Caco-2 (cell line): ENCODE data around the gene EDARADD. TPM values are rescaled to one million over a fixed set of nuclear protein-coding genes. Genes with fewer than 3 reads are reported as not detected.

ENCODE experiments used
- BruUV-seq: library from RNA; stranded (reverse); fragments of 400-500 nt; replicated peaks from 2 replicates; lab custom pipeline; 2021; lab: Mats Ljungman, UMichigan
- CTCF ChIA-PET: fragments of 300-600 bp; sonication (Branson Sonifier 250); formaldehyde crosslinking; loops from one replicate; lab custom pipeline; 2022; ENCODE audit warnings: antibody characterized with exemption; lab: Charles Lee
- POLR2A ChIA-PET: fragments of 300-600 bp; sonication (Branson Sonifier 250); formaldehyde crosslinking; loops from one replicate; lab custom pipeline; 2022; ENCODE audit warnings: antibody characterized with exemption; lab: Charles Lee
- DNase-seq, 2 experiments: peaks; one replicate each; pipeline versions ENCODE4 v3.0.0 to v3.0.0-alpha.2; 2020 to 2022
- H3K27me3 ChIP-seq: replicated peaks from 2 replicates; pipeline ENCODE4 v1.6.0; 2011; ENCODE audit warnings: low read length; ENCODE audit not compliant: control insufficient read depth, insufficient read depth
- H3K36me3 ChIP-seq: 2 replicates; pipeline ENCODE4 v1.5.1; 2011; ENCODE audit warnings: low read length; ENCODE audit not compliant: control insufficient read depth, insufficient read depth
- H3K4me1 ChIP-seq: fragments of 250-450 bp; sonication (Bioruptor Pico); 2 replicates; pipeline ENCODE4 v1.5.1; 2020; ENCODE audit warnings: mild to moderate bottlenecking
- H3K4me3 ChIP-seq: 2 replicates; pipeline ENCODE4 v1.5.1; 2011; ENCODE audit warnings: low read depth, mild to moderate bottlenecking, control low read depth, low read length
- H3K9me3 ChIP-seq: fragments of 250-450 bp; sonication (Bioruptor Pico); 2 replicates; pipeline ENCODE4 v1.5.1; 2020; ENCODE audit warnings: mild to moderate bottlenecking, moderate library complexity
- H3K27ac Mint-ChIP-seq: one replicate; pipeline ENCODE4 v1.8.0; 2022; ENCODE audit warnings: mixed read lengths; ENCODE audit not compliant: unreplicated experiment
- H3K27me3 Mint-ChIP-seq: one replicate; pipeline ENCODE4 v1.8.0; 2022; ENCODE audit warnings: mixed read lengths; ENCODE audit not compliant: insufficient read depth, unreplicated experiment
- H3K36me3 Mint-ChIP-seq: one replicate; pipeline ENCODE4 v1.8.0; 2022; ENCODE audit warnings: mild to moderate bottlenecking, mixed read lengths; ENCODE audit not compliant: insufficient read depth, unreplicated experiment
- H3K4me1 Mint-ChIP-seq: one replicate; pipeline ENCODE4 v1.8.0; 2022; ENCODE audit warnings: low read depth, mixed read lengths; ENCODE audit not compliant: unreplicated experiment
- H3K4me3 Mint-ChIP-seq: one replicate; pipeline ENCODE4 v1.8.0; 2022; ENCODE audit warnings: mild to moderate bottlenecking, moderate library complexity, mixed read lengths; ENCODE audit not compliant: unreplicated experiment
- H3K9me3 Mint-ChIP-seq: one replicate; pipeline ENCODE4 v1.8.0; 2022; ENCODE audit warnings: mixed read lengths; ENCODE audit not compliant: unreplicated experiment
- intact Hi-C: fragments of 100-400 bp; cut with micrococcal nuclease; formaldehyde crosslinking; loops from one replicate; pipeline ENCODE4 v1.10.0; 2022; ENCODE audit not compliant: unreplicated experiment
- total RNA-seq: library from RNA; stranded (reverse); gene quantifications from 2 replicates; pipeline ENCODE4 v1.2.3, GENCODE V29; 2022
- TF ChIP-seq, protein P1 (sequence below), 2 experiments: fragments of 200-600 bp in 1 of 2; IDR thresholded peaks; 1 replicate in 1 of 2; 2 replicates in 1 of 2; pipeline versions ENCODE4 v1.5.1 to v1.8.0; 2011 to 2022; ENCODE audit warnings: antibody characterized with exemption in 1 of 2, control low read depth in 1 of 2, inconsistent platforms in 1 of 2, low read depth in 1 of 2, low read length in 1 of 2, mild to moderate bottlenecking in 1 of 2, moderate library complexity in 1 of 2; ENCODE audit not compliant: insufficient read depth in 1 of 2, severe bottlenecking in 1 of 2, unreplicated experiment in 1 of 2

The EDARADD gene
- total RNA-seq, 1 experiment from 2014 or later: 14.4 TPM

DNA sequence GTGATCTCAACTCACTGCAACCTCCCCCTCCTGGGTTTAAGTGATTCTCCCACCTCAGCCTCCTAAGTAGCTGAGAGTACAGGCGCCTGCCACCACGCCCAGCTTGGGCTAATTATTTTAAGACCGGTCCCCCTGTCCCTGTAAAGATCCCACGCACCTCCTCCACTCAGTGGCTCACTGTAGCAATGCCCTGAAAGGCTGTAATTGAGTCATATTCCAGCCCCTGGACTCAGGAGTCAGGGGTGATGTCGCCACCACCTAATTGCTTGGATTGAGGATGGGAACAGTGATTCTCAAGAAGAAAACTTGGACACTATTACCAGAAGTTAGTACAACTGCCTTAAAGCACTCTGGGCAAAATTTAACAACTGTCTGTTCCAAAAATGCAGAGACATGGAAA lies 3.1 kb upstream of the EDARADD start:
- no peaks in the 10 kb centered on the region for H3K4me1 Mint-ChIP-seq
- ChIA-PET POLR2A (interaction anchor here (0.6 kb wide), 1 partner anchor 9 kb away, joined by 3 read pairs; no protein-coding TSS in a partner anchor), CTCF (no interaction called here)
- TF ChIP-seq, protein P1, sequence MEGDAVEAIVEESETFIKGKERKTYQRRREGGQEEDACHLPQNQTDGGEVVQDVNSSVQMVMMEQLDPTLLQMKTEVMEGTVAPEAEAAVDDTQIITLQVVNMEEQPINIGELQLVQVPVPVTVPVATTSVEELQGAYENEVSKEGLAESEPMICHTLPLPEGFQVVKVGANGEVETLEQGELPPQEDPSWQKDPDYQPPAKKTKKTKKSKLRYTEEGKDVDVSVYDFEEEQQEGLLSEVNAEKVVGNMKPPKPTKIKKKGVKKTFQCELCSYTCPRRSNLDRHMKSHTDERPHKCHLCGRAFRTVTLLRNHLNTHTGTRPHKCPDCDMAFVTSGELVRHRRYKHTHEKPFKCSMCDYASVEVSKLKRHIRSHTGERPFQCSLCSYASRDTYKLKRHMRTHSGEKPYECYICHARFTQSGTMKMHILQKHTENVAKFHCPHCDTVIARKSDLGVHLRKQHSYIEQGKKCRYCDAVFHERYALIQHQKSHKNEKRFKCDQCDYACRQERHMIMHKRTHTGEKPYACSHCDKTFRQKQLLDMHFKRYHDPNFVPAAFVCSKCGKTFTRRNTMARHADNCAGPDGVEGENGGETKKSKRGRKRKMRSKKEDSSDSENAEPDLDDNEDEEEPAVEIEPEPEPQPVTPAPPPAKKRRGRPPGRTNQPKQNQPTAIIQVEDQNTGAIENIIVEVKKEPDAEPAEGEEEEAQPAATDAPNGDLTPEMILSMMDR (IDR thresholded peaks at IDR 0.05; ENCODE audit: insufficient read depth in 1 of 2, low read depth in 1 of 2, low read length in 1 of 2, severe bottlenecking in 1 of 2, unreplicated experiment in 1 of 2): no peak
- peaks cover 6% of the 10 kb centered on the region for H3K36me3 Mint-ChIP-seq
- H3K27me3 ChIP-seq: no peaks in the 10 kb centered on the region
- H3K27me3 Mint-ChIP-seq: no peaks in the 10 kb centered on the region
- H3K4me3 Mint-ChIP-seq: no peak overlapping the region
- intact Hi-C loops: no loop called here
- H3K27ac Mint-ChIP-seq: no peak overlapping the region
- peaks cover 8% of the 10 kb centered on the region; the same call in 1 of the 2 replicates for H3K4me1 ChIP-seq
- H3K4me3 ChIP-seq: no peak overlapping the region
- no peak for DNase-seq
- no peaks in the 10 kb centered on the region for H3K36me3 ChIP-seq
- 0 out of 2 replicates have a peak, but pooled peaks cover 5% of the 10 kb centered on the region for H3K9me3 ChIP-seq
- no TSS peak for BruUV-seq
- peaks cover 7% of the 10 kb centered on the region for H3K9me3 Mint-ChIP-seq

DNA sequence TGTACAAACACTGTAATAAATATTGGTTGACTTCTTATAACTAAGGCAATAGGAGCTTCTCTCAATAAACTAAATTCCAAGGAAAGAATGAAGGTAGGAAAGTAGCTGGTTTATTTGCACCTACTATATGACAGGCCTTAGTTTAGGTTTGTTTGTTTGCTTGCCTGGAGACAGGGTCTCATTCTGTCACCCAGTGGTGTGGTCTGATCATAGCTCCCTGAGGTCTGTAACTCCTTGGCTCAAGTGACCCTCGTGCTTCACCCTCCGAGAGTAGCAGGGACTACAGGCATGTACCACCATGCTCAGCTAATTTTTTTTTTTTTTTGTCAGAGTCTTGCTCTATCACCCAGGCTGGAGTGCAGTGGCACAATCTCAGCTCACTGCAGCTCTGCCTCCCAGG lies 1.9 kb upstream of the EDARADD start:
- ChIA-PET CTCF (no interaction called here), POLR2A (no interaction called here)
- peaks cover 10% of the 10 kb centered on the region; the same call in 1 of the 2 replicates for H3K4me1 ChIP-seq
- Mint-ChIP-seq H3K36me3 (peaks cover 7% of the 10 kb centered on the region), H3K4me3 (no peak overlapping the region), H3K9me3 (peaks cover 7% of the 10 kb centered on the region), H3K27ac (no peak overlapping the region), H3K4me1 (peaks cover 1% of the 10 kb centered on the region), H3K27me3 (no peaks in the 10 kb centered on the region)
- DNase-seq: no peak
- 0 out of 2 replicates have a peak, but pooled peaks cover 5% of the 10 kb centered on the region for H3K9me3 ChIP-seq
- intact Hi-C loops: no loop called here
- no peak overlapping the region for H3K4me3 ChIP-seq
- H3K27me3 ChIP-seq: no peaks in the 10 kb centered on the region
- H3K36me3 ChIP-seq: no peaks in the 10 kb centered on the region
- TF ChIP-seq, protein P1 (IDR thresholded peaks at IDR 0.05; ENCODE audit: insufficient read depth in 1 of 2, low read depth in 1 of 2, low read length in 1 of 2, severe bottlenecking in 1 of 2, unreplicated experiment in 1 of 2): no peak
- BruUV-seq: no TSS peak

DNA sequence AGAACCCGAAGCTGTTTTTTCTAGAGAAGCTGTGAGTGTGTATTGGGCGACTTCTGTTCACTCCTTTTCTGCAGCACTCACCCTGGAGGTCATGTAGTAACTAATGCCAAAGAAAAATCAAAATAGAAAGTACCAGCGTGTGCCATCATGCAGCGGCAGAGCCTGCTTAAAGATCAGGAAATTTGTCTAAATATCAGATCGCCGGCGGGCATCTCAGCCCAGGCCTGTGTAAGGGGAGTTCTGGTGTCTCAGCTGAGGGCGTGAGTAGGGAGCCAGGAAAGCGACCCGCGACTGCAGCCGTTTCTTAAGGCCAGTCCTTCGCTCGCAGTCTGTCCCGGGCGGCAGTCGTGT lies 768 bp downstream of the EDARADD start:
- DNase-seq: no peak
- no peaks in the 10 kb centered on the region for H3K27me3 ChIP-seq
- peaks cover 28% of the 10 kb centered on the region for H3K4me1 ChIP-seq
- peaks cover 20% of the 10 kb centered on the region for H3K4me1 Mint-ChIP-seq
- no peaks in the 10 kb centered on the region for H3K9me3 ChIP-seq
- ChIA-PET CTCF (interaction anchor here (0.5 kb wide), 2 partner anchors 67 to 224 kb away, joined by 3 to 6 read pairs; no protein-coding TSS in a partner anchor), POLR2A (no interaction called here)
- no peaks in the 10 kb centered on the region for H3K9me3 Mint-ChIP-seq
- intact Hi-C loops: loop anchor here (5.0 kb wide), 1 partner anchor 127 kb away; the partner anchor contains the start of gene LGALS8
- peaks cover 11% of the 10 kb centered on the region for H3K36me3 Mint-ChIP-seq
- H3K27ac Mint-ChIP-seq: peak overlapping the region; percentile 16
- TF ChIP-seq, protein P1 (IDR thresholded peaks at IDR 0.05; ENCODE audit: insufficient read depth in 1 of 2, low read depth in 1 of 2, low read length in 1 of 2, severe bottlenecking in 1 of 2, unreplicated experiment in 1 of 2): no peak
- H3K27me3 Mint-ChIP-seq: no peaks in the 10 kb centered on the region
- no peaks in the 10 kb centered on the region for H3K36me3 ChIP-seq
- peak overlapping the region; percentile 82 for H3K4me3 ChIP-seq
- TSS peak; percentile 35 for BruUV-seq
- H3K4me3 Mint-ChIP-seq: peak overlapping the region; percentile 85
